HG03439 (cell line): ENCODE results near the gene COL13A1.

Experiments used
- ATAC-seq: cut with Tn5 transposase; IDR thresholded peaks from one replicate; pipeline ENCODE4 v1.9.1; 2021; ENCODE audit warnings: mild to moderate bottlenecking, moderate library complexity; ENCODE audit not compliant: unreplicated experiment

COL13A1 gene

GRCh38 chr10:69938541-69938991 lies 136.9 kb downstream of the COL13A1 start:
- ATAC-seq, result no peak

GRCh38 chr10:69939061-69939460 lies 137.4 kb downstream of the COL13A1 start:
- no peak for ATAC-seq

DNA sequence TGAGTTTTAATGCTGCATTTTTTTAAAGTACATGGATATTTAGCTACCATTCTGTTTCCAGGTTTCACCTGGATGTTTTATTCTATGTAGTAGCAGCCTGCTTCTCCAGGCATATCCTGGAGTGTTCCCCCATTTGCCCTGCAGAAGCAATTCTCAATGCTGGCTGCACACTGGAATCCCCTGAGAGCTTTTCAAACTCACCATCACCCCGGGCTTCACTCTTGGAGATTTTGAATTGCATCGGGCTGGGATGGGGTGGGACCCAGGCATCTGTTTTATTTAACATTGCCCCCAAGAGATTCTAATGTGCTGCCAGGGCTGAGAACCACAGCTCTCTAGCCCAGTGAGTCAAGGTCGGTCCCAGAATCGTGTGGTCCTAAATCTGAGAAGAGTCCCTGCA lies 137.8 kb downstream of the COL13A1 start:
- no peak for ATAC-seq

DNA sequence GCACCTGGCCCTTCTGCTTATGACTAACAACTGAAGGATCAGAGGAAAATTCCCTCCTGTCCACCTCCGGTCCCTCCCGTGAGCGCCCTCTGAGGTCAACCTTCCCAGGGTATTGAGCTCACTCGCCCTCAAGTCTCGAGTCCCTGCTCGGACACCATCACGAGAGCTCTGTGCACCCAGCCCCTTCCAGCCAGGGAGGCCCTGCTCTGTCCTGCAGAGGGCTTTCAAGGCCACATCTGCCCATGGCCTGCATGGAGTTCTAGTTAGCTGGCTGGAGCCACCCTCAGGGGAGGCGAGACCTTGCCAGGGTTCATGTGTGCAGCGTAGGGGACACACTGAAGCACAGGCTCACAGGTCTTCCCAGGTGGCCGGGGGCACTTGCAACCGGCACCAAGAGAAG lies 140.0 kb downstream of the COL13A1 start:
- no peak for ATAC-seq

DNA sequence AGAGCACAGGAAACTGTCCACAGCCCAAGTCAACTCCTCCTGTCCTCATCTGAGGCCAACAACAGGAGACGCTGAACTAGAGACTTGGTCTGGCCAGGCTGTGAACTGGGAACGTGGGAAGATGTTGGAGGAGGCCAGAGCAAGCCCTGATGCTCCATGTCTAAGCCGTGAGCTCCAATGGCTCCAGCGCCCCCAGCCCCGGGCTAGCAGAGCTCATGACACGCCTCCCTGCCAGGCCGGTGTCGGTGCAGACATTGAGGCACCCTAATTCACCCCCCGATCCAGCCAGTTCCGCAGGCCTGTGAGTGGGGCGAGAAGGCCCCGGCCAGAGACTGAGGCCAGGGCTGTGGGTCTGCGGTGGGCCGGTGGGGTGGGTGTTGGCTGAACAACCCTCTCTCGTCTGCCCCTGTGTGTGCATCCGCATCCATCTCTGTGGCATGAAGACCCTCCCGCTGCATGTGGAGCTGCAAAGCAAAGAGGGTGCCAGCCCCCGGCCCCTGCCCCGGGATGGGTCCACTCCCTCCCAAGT lies 141.7 kb downstream of the COL13A1 start:
- ATAC-seq, result no peak

DNA sequence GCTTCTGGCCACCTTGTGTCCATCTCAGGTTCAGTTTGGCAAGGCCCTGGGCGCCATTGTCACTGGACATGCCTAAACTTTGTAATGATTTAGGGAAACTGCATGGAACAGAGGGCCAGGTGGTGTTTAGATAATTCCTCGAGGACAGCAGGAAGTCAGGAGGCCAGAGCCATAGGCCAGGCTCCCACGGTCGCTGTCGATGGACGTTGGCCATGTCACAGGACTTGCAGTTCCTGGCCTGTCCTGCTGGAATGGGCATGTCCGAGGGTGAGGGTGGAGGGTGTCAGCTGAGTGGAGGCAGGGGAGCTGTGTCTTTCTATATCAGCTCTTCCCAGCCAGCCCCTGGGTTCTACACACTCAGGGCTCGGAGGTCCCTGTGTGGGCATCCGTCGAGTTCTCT lies 143.1 kb downstream of the COL13A1 start:
- ATAC-seq, result no peak

GRCh38 chr10:69948261-69948660 lies 146.6 kb downstream of the COL13A1 start:
- no peak for ATAC-seq

DNA sequence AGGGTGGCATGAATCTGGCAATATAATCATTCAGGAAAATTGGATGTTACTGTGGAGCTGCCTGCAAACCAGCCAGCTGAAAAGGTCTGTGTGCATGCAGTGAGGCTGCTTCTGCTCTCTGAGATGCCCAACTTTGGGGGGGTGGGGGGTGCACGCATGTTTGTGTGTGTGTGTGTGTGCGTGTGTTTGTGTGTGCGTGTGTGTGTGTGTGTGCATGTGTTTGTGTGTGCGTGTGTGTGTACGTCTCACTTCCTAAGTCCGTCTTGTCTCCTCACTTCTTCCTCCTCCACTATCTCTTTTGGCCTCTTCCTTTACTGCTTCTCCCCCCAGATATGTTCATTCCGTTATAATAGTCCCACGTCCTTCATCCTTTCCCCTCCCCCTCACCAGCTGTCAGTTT lies 148.1 kb downstream of the COL13A1 start:
- no peak for ATAC-seq

GRCh38 chr10:69951658-69952057 lies 150.0 kb downstream of the COL13A1 start:
- ATAC-seq, result no peak

- no peak for ATAC-seq
Measured at GRCh38 chr10:69952069-69952800, 150.5 kb downstream of the COL13A1 start.

GRCh38 chr10:69952821-69953221 lies 151.1 kb downstream of the COL13A1 start:
- no peak for ATAC-seq

DNA sequence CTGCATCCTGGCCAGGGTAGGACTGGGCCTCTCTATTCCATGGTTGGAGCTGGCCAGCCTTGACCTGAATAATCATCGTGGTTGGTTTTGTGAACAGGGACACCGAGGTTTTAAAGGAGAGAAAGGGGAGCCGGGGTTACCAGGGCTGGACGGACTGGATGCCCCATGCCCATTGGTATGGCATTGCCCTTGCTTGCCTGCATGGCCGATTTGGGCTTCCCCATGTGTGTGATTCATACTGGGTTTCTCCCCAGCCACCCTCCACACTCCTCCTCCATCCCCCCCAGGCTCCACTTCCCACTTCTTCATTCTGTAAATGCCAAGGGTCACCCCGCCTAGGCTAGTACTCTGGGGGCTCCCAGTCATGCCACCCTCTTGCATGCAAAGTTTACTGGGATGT lies 152.1 kb downstream of the COL13A1 start:
- ATAC-seq, result no peak

- no peak for ATAC-seq
Measured at GRCh38 chr10:69955211-69955805, 153.6 kb downstream of the COL13A1 start.

- no peak for ATAC-seq
Measured at GRCh38 chr10:69955897-69956740, 154.4 kb downstream of the COL13A1 start.

DNA sequence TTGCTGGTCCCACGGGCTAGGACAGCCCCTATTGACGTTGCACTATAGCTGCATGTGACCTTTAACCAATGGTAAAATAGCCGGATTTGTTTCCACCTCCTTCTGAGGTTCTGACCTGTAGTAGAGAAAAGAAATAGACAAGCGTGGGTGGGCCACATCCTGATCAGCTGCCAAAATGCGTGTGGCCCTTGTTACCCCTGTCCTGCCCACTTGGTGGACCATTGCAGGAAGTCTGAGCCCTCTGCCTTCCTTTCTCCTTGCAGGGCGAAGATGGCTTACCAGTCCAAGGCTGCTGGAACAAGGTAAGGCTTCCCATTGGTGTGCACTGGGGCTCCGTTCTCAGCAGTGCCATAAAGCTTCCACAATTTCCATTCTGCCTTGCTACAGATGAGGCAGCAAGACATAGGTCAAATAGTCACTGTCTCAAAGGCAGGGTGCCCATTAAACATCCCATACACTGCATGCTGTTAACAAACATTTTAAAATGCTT lies 155.1 kb downstream of the COL13A1 start:
- no peak for ATAC-seq

DNA sequence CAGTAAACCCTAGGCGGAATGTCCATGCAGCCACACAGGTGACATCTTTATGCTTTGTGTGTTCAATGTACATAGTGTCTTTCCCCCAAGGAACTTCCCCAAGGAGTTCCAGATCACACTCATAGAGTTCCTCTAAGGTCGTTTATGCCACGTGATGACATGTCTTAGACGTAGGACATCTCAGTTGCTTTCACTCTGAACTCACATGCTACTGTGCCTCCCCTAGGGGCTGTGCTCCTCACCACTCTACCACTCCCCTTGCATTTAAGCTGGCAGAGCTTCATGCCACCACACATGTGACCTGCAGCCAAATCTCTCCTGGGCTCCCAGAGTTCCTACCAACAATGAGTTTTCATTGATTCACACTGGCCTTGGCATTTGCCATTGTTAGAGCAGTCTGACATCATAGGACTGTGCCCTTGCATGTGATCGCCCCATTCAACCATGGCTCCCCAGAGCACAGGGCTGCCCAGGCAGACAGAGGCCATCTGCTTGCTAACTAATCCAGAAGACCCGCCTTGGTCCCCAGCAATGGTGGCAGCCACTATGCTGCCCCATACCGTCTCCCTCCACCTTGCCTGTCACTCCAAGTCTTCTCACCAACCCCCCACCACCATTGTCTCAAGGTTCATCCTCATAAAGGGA lies 155.7 kb downstream of the COL13A1 start:
- ATAC-seq, result no peak

DNA sequence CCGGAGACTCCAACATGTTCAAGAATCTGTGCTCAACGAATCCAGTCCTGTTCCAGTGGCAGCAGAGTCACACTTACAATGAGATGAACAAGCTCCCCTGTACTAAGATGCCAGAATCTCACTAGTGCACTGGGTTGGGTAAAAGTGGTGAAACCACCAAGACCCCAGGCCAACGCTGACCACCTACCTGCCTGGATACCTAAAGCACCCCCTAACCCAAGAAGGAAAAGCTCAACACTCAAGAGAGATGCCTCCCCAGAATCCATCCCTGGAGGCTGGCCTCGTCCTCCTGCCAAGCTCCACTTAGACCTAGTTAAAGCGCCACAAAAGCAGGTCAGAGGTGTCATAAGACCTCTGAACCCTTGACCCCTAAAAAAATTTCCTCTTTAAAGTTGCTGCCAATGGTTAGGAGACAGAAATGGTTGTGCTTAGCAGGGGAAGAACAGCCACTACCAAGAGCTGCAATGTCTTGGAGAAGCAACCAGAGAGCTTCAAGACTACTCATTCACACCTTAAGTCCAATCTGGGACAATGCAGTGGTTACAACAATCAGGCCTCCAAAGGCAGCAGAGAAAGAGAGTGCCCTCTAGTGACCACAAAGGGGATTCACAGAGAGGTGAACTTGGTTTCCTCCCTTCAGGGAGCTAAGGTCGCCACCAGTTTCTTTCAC lies 156.3 kb downstream of the COL13A1 start:
- ATAC-seq, result no peak

DNA sequence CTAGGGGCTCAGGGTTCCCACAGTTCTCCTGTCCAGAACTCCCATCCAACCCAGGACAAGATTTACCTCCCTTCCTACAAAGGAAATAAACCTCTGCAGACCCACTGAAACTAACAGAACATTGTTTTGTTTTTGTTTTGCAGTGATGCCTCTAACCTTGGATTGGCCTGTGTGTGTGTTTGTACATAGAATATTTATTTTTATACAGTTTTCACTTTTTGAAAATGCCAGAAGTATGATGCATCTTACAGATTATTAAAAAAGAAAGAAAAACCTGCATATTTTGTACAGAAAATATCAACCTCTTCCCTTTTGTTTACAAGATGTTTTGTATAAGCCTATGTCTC lies 156.8 kb downstream of the COL13A1 start:
- no peak for ATAC-seq

DNA sequence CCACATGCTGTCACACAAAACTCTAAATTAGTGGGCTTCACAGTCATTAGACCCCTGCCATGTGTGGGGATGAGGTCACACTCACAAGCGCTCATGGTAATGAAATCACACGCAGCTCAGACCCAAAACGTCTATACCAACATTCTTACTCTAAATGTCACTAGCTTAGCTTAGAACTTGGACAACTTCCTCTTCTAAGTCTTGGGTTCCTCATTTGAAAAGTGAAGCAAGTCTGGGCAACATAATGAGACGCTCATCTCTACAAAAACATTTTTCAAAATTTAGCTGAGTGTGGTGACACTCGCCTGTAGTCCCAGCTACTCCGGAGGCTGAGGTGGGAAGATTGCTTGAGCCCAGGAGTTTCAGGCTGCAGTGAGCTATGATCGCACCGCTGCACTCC lies 158.2 kb downstream of the COL13A1 start:
- ATAC-seq, result no peak

GRCh38 chr10:69960606-69960987 lies 158.9 kb downstream of the COL13A1 start:
- ATAC-seq, result no peak
